HG03460 (cell line): ENCODE results near the gene OR4Q2.
"Not testable (repeated sequence)": the region's sequence is repeated elsewhere in the genome, so short reads cannot be mapped to it uniquely, and the experiment has no call there.

Experiments used
- ATAC-seq: cut with Tn5 transposase; IDR thresholded peaks from one replicate; pipeline ENCODE4 v1.9.1; 2021; ENCODE audit not compliant: unreplicated experiment

Gene OR4Q2

GRCh38 chr14:20001863-20002262 lies at the start of gene OR4Q2:
TSS of gene OR4Q2 (plus strand) at chr14:20002163.
- ATAC-seq = no peak

DNA sequence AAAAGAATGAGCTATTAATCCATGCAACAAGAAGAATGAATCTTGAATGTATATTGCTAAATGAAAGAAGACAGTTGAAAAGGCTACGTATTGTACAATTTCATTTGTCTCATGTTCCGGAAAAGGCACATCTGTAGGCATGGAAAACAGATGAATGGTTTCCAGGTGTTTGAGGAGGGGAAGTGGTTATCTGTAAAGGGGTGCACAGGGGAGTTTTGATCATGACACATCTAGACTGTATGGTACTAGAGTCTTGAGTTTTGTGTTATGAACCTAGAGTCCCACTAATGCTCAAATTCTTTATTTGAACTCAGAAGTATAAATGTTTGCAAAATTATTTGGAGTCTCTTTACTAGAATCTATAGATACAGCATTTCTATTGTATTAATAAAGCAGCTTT lies 32.2 kb upstream of the OR4Q2 start:
- ATAC-seq = not testable (repeated sequence)

DNA sequence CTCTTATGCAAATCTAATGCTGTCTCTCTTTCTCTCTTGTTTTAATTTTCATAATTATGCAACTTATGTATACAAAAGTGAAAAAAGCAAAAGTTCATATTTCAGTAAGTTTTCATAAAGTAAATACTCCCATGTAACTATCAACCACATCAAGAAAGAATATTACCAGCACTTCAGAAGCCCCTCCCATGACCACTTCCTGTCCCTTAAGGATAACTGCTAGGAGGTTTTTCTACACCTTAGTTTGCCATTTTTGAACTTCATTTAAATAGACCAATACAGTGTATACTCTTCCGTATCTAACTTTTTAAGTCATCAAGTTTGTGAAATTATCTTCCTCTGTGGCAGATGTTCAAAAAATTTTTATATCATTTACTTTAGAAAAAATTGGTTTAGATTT lies 27.1 kb upstream of the OR4Q2 start:
- ATAC-seq = no peak

DNA sequence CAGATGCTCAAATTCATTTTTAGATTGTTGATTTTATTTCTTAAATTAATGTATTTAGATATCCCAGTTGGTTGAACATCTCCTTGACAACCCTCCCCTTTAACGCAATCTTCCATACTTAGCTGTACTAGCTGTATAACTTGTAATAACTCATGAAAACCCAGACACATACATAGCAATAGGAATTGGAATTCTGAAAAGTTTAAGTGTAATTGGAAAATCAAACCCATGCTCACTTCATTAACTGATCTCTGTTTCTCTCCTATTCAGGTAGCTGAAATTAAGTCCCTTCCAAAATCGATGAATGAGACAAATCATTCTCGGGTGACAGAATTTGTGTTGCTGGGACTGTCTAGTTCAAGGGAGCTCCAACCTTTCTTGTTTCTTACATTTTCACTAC lies 26.7 kb upstream of the OR4Q2 start, which contains the start of gene OR4K15:
Gene OR4K15, plus strand, starts transcription at position 301 of the 400 bp plus-strand sequence. Its CDS starts 0 bp downstream, at position 301.
- no peak for ATAC-seq

DNA sequence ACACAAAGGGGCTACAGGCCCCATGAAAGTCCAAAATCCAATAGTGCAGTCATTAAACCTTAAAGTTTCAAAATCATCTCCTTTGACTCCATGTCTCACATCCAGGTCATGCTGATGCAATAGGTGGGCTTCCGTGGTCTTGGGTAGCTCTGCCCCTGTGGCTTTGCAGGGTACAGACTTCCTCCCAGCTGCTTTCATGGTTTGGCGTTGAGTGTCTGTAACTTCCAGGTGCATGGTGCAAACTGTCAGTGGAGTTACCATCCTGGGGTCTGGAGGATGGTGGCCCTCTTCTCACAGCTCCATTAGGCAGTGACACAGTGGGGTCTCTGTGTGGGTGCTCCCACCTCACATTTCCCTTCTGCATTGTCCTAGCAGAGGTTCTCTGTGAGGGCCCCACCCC lies 8.5 kb upstream of the OR4Q2 start:
- ATAC-seq = no peak

GRCh38 chr14:20002319-20002718 lies 356 bp downstream of the OR4Q2 start:
- no peak for ATAC-seq

DNA sequence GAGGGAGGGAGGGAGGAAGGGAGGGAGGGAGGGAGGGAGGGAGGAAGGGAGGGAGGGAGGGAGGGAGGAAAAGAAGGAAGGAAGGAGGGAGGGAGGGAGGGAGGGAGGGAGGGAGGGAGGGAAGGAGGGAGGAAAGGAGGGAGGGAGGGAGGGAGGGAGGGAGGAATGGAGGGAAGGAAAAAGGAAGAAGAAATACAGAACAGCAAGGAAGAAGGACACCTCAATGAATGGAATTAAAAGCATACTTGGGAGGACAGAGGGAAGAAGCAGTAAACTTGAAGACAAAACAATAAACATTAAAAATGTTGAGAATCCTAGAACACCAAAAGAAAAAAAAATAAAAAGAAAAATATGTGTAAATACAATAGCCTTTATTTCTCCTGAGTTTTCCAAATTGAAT lies 6.2 kb downstream of the OR4Q2 start:
- ATAC-seq = no peak

DNA sequence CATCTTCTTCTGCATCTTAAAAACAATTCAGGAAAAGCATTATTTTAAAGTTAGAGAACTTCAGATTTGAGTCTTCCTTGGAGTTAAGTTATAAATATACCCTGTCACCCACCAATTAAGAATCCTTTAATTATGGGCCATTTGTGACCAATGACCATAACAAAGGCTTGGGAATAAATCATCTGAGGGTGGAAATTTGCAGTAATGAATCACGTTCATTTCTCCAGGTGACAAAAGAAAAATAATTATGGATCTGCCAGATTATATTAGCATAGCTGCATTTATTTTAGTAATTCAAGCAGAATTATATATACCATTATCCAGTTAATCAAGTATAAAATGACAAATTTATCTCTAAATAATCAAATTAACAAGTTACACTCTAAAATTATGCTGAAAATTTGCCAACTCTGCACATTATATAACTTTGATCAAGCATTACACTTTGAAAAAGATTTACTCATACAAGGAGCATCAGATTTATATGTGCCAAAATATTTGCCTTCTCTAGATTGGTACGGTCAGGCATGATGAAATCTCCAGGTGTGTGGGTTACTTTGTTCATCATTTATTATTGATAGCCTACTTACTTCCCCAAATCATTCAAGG lies 17.4 kb downstream of the OR4Q2 start, which contains the start of gene OR4K14:
Gene OR4K14, minus strand, starts transcription at position 51 of the 609 bp plus-strand sequence. CDS start 4,114 bp downstream, outside the sequence.
- ATAC-seq = no peak

- no peak for ATAC-seq
Measured at GRCh38 chr14:20031058-20031457, 29.1 kb downstream of the OR4Q2 start.

- peak; percentile 50 for ATAC-seq
Measured at GRCh38 chr14:20035449-20035848, 33.5 kb downstream of the OR4Q2 start.

DNA sequence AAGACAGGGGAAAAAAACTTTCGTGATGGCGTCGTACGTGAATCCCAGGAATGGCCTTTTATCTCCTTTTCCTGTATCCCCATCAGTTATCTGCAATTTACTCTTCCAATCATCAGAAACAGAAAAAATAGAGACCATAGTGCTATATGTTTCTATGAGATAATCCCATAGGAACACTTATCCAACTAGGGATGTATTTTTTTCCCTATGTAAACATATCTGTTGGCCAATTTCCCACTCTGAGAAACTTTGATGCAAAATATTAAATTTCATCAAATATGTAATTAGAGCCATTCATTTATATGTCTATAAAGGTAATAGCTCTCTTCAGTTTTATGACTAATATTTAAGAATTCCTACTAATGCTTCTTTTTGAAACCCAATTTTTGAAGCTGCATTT lies 34.0 kb downstream of the OR4Q2 start, which contains the start of gene OR4K13:
Gene OR4K13, minus strand, starts transcription at position 101 of the 400 bp plus-strand sequence. CDS start 1,280 bp downstream, outside the sequence.
- no peak for ATAC-seq

DNA sequence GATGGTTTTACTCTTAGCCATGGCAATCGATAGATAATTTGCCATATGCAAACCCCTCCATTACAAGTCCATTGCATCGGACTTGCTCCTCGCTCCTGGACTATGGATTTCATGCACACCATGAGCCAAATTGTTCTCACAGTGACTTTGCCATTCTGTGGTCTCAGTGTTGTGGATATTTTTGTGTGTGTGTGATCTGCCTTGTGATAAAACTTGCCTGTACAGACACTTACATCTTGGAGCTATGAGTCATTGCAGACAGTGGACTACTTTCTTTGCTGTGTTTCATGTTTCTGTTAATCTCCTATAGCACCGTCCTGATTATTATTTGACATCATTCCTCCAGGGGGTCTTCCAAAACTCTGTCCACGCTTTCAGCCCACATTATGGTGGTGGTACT lies 42.3 kb downstream of the OR4Q2 start:
- no peak for ATAC-seq

GRCh38 chr14:20048202-20048601 lies 46.2 kb downstream of the OR4Q2 start:
- no peak for ATAC-seq
